ENCODE measurements around the gene ETS2. TPM values are rescaled to one million over a fixed set of nuclear protein-coding genes. Genes with fewer than 3 reads are reported as not detected.

ETS2 gene
- total and polyA plus RNA-seq, 12 donors, result 26.2 to 81.5 (median 43.8) TPM

DNA sequence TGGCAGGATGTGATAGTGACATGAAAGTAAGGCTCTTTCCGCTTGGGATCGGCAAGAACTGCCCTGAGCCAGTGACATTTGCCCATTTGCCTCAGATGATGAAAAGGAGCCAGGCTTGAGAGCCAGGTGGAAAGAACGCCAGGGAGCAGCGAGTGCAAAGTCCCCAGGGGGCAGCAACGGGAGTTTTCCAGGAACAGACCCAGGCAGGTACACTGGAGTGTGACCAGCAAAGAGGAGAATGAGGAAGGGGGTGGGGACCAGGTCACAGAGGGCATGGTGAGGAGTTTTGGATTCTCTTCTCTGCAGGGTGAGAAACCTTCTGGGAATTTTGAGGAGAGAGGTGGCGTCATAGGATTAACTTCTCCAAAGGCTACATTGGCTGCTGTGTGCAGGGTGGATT, 10.8 kb upstream of the ETS2 start:
- H3K4me3 ChIP-seq, result no peak overlapping the region
- TF ChIP-seq, protein P1, sequence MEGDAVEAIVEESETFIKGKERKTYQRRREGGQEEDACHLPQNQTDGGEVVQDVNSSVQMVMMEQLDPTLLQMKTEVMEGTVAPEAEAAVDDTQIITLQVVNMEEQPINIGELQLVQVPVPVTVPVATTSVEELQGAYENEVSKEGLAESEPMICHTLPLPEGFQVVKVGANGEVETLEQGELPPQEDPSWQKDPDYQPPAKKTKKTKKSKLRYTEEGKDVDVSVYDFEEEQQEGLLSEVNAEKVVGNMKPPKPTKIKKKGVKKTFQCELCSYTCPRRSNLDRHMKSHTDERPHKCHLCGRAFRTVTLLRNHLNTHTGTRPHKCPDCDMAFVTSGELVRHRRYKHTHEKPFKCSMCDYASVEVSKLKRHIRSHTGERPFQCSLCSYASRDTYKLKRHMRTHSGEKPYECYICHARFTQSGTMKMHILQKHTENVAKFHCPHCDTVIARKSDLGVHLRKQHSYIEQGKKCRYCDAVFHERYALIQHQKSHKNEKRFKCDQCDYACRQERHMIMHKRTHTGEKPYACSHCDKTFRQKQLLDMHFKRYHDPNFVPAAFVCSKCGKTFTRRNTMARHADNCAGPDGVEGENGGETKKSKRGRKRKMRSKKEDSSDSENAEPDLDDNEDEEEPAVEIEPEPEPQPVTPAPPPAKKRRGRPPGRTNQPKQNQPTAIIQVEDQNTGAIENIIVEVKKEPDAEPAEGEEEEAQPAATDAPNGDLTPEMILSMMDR (IDR thresholded peaks at IDR 0.05), result no peak
- intact Hi-C loops (cut with DNase I), result loop anchor here in 1 of 10 donors (5.0 kb wide), 1 partner anchor 333 kb away; no protein-coding TSS in a partner anchor
- DNase-seq, result no peak
- H3K27me3 ChIP-seq, result no peaks in the 10 kb centered on the region
- H3K9me3 ChIP-seq, result peaks cover 0 to 15% (median 4%) of the 10 kb centered on the region in 11 donors
- WGBS, 2 donors, result 79 to 84% methylated on average over 6 of the region's 6 CpGs
- no peak overlapping the region for H3K27ac ChIP-seq
- no peaks in the 10 kb centered on the region for H3K36me3 ChIP-seq
- H3K4me1 ChIP-seq, result peaks cover 0 to 7% (median 0%) of the 10 kb centered on the region in 9 donors
- no peak for ATAC-seq

DNA sequence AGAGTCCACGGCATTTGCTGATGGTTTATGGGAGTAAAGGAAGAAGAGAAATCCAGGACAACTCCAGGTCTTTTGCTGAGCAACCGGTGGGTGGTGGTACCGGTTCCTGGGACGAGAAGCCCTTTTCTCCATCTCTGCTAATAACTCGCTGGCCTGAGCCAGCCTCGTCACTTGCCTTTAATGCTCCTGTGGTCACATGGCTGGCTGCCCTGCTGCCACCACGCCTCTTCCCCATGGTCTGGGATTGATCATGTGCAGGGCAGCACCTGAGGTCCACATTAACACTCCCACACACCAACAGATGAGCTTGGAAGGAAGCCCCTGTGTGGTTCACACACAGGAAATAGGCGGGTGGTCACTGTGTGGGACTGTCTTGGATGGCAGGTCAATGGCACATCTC, 10.3 kb upstream of the ETS2 start:
- ATAC-seq (no peak), DNase-seq (no peak)
- TF ChIP-seq, protein P1 (IDR thresholded peaks at IDR 0.05), result no peak
- 92 to 97% methylated on average over 8 of the region's 8 CpGs for WGBS, 2 donors
- H3K27ac ChIP-seq, result no peak overlapping the region
- peaks cover 0 to 15% (median 4%) of the 10 kb centered on the region in 11 donors for H3K9me3 ChIP-seq
- intact Hi-C loops (cut with DNase I), result loop anchor here in 1 of 10 donors (5.0 kb wide), 1 partner anchor 333 kb away; no protein-coding TSS in a partner anchor
- no peaks in the 10 kb centered on the region for H3K36me3 ChIP-seq
- no peaks in the 10 kb centered on the region for H3K27me3 ChIP-seq
- peaks cover 0 to 7% (median 0%) of the 10 kb centered on the region in 9 donors for H3K4me1 ChIP-seq
- H3K4me3 ChIP-seq, result no peak overlapping the region

DNA sequence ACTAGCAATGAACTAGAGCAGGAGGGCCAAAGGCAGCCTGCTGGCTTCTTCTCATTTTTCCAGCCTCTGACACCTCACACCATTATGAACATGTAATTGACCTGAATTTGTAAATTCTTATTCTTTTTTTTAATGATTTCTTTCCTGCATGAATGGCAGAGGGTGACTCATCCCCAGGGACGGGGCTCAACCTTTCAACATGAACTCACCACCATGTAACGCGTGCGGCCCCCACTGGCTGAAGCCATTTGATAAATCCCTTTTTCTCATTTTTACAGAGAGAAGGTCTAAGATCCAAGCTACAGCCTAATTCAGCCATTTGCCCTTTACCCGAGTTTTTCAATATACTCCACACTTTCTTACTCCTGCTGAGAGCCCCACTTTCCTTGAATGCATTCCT, 9.3 kb upstream of the ETS2 start:
- Histone ChIP-seq H3K27ac (no peak overlapping the region), H3K27me3 (no peaks in the 10 kb centered on the region), H3K36me3 (no peaks in the 10 kb centered on the region), H3K4me1 (no peaks in the 10 kb centered on the region), H3K4me3 (no peak overlapping the region), H3K9me3 (peaks cover 0 to 9% (median 4%) of the 10 kb centered on the region in 11 donors)
- ATAC-seq, result no peak
- WGBS, 2 donors, result 94 to 95% methylated on average over 5 of the region's 5 CpGs
- DNase-seq, result no peak
- TF ChIP-seq, protein P1 (IDR thresholded peaks at IDR 0.05), result no peak
- intact Hi-C loops (cut with DNase I), result loop anchor here in 1 of 10 donors (5.0 kb wide), 1 partner anchor 334 kb away; no protein-coding TSS in a partner anchor

DNA sequence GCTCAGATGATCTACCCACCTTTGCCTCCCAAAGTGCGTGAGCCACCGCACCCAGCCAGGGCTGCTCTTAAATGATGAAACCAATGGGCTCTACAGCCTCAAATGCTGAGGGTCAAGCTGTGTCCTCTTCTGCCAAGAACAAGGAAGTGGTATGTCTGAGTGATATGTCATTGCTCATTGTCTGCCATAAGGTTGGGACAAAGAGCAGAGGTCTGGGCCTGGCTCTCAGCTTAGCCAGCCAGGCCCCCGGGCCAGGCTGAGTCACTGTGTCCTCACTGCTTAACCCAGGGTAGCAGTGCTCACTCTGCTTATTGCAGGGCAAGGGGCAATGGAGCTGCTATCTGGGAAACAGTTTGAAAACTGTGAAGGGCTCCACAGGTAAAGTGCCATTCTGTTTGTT, 8.3 kb upstream of the ETS2 start:
- no peak overlapping the region for H3K4me3 ChIP-seq
- no peaks in the 10 kb centered on the region for H3K9me3 ChIP-seq
- intact Hi-C loops (cut with DNase I), result loop anchor here in 1 of 10 donors (5.0 kb wide), 1 partner anchor 335 kb away; no protein-coding TSS in a partner anchor
- DNase-seq, result no peak
- no peaks in the 10 kb centered on the region for H3K27me3 ChIP-seq
- TF ChIP-seq, protein P1 (IDR thresholded peaks at IDR 0.05), result no peak
- no peak overlapping the region for H3K27ac ChIP-seq
- H3K4me1 ChIP-seq, result no peaks in the 10 kb centered on the region
- ATAC-seq, result peak in 3 of 8 donors; percentile 42 to 68 (median 59)
- WGBS, 2 donors, result 79 to 80% methylated on average over 3 of the region's 3 CpGs
- no peaks in the 10 kb centered on the region for H3K36me3 ChIP-seq
